ENCODE results near the gene ZEB2.

- TF ChIP-seq POLR2A (IDR thresholded peaks at IDR 0.05): no peak
- no peak for TF ChIP-seq CTCF (IDR thresholded peaks at IDR 0.05)
These were observed 178.4 kb downstream of the ZEB2 start for GRCh38 chr2:144341538-144341937.

Measured in sigmoid colon (tissue), 3 donors.